GM10266 (cell line): ENCODE results near the gene NEXN.
A peak's percentile ranks its signal among the peaks of the same experiment; 100 is the strongest.
"Not testable (repeated sequence)": the region's sequence is repeated elsewhere in the genome, so short reads cannot be mapped to it uniquely, and the experiment has no call there.

Experiments used
- DNase-seq: peaks from one replicate; pipeline ENCODE4 v3.0.0; 2012; ENCODE audit errors: extremely low spot score
- CTCF ChIP-seq: IDR thresholded peaks from 2 replicates; pipeline ENCODE4 v1.5.1; 2012; ENCODE audit warnings: mild to moderate bottlenecking, low read depth; ENCODE audit not compliant: control insufficient read depth, insufficient read depth; ENCODE audit errors: missing control alignments

NEXN gene

GRCh38 chr1:77975386-77975785 is 87.0 kb downstream of the NEXN start:
- TF ChIP-seq CTCF, result no peak
- no peak for DNase-seq

- no peak for DNase-seq
- TF ChIP-seq CTCF, result no peak
Measured at GRCh38 chr1:77975907-77976306, 87.5 kb downstream of the NEXN start.

- DNase-seq, result no peak
- no peak for TF ChIP-seq CTCF
Measured at GRCh38 chr1:77976433-77977076, 88.1 kb downstream of the NEXN start.

- TF ChIP-seq CTCF, result no peak
- DNase-seq, result no peak
Measured at GRCh38 chr1:77977989-77978292, 89.5 kb downstream of the NEXN start.

- no peak for TF ChIP-seq CTCF
- peak; percentile 73 for DNase-seq
Measured at GRCh38 chr1:77978293-77978968, 90.0 kb downstream of the NEXN start.

- peak; percentile 84 for DNase-seq
- TF ChIP-seq CTCF, result peak; percentile 71
Measured at GRCh38 chr1:77978969-77979876, 90.8 kb downstream of the NEXN start, which contains the start of gene FUBP1. FUBP1 (minus strand) TSS chr1:77979072; CDS start chr1:77979004, 68 bp downstream.

- not testable (repeated sequence) for DNase-seq
Measured at GRCh38 chr1:77983352-77983996, 95.0 kb downstream of the NEXN start.
